Retinal pigment epithelial cell (primary cell): ENCODE data around the gene SEMA4F.

Source experiments
- DNase-seq: peaks from one replicate; pipeline ENCODE4 v3.0.0-alpha.2; 2010; ENCODE audit warnings: low read depth
- H3K4me3 ChIP-seq: 2 replicates; pipeline ENCODE4 v1.5.1; 2011; ENCODE audit warnings: mild to moderate bottlenecking, low read length, control low read depth, moderate library complexity
- TF ChIP-seq, protein P1 (sequence below): conservative IDR thresholded peaks from 2 replicates; pipeline ENCODE4 v1.5.1; 2011; ENCODE audit warnings: low read depth, low read length, control low read depth, inconsistent platforms

SEMA4F gene

GRCh38 chr2:74725287-74725686, 71.2 kb downstream of the SEMA4F start:
- H3K4me3 ChIP-seq = no peak overlapping the region
- TF ChIP-seq, protein P1, sequence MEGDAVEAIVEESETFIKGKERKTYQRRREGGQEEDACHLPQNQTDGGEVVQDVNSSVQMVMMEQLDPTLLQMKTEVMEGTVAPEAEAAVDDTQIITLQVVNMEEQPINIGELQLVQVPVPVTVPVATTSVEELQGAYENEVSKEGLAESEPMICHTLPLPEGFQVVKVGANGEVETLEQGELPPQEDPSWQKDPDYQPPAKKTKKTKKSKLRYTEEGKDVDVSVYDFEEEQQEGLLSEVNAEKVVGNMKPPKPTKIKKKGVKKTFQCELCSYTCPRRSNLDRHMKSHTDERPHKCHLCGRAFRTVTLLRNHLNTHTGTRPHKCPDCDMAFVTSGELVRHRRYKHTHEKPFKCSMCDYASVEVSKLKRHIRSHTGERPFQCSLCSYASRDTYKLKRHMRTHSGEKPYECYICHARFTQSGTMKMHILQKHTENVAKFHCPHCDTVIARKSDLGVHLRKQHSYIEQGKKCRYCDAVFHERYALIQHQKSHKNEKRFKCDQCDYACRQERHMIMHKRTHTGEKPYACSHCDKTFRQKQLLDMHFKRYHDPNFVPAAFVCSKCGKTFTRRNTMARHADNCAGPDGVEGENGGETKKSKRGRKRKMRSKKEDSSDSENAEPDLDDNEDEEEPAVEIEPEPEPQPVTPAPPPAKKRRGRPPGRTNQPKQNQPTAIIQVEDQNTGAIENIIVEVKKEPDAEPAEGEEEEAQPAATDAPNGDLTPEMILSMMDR = no peak

GRCh38 chr2:74728842-74729241, 74.8 kb downstream of the SEMA4F start:
- no peak for DNase-seq
- H3K4me3 ChIP-seq = no peak overlapping the region
- TF ChIP-seq, protein P1 = no peak

More at GRCh38 chr2:74725287-74725686, 71.2 kb downstream of the SEMA4F start:
- DNase-seq = no peak

DNA sequence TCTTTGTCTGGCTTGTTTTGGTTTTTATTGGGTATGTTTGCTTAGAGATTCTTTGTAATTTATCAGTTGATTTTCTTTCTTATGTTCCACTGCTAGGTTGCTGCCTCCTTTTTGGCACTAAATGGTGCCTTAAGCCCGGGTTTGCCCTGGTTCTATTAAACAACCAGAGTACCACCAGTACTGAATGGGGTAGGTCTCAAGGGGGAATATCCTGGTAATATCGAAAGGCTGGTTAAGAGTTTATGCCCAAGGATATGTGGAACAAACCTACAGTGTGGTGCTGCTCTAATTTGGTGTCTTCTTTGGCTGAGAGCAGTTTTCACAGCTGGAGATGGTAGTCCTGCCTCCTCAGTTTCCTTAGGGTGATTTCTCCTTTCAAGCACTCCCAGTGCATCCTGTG, 76.5 kb downstream of the SEMA4F start:
- TF ChIP-seq, protein P1 = no peak
- H3K4me3 ChIP-seq = no peak overlapping the region
- DNase-seq = no peak
